Fibroblast of lung (primary cell): ENCODE results near the gene ITPR1. TPM values are rescaled to one million over a fixed set of nuclear protein-coding genes. Genes with fewer than 3 reads are reported as not detected.

Experiments used
- DNase-seq, 2 donors: peaks; one replicate each; pipeline versions ENCODE4 v3.0.0 to v3.0.0-alpha.2; 2010; ENCODE audit warnings: low read depth in 2 of 2
- H2AFZ ChIP-seq: 2 replicates; pipeline ENCODE4 v1.5.1; 2012; ENCODE audit warnings: low read length, control low read depth, inconsistent platforms
- H3K27ac ChIP-seq: 2 replicates; pipeline ENCODE4 v1.5.1; 2011; ENCODE audit warnings: low read length, control low read depth; ENCODE audit not compliant: insufficient read depth
- H3K27me3 ChIP-seq: 2 replicates; pipeline ENCODE4 v1.5.1; 2011; ENCODE audit warnings: mild to moderate bottlenecking, low read length; ENCODE audit not compliant: control insufficient read depth, insufficient read depth
- H3K36me3 ChIP-seq: 2 replicates; pipeline ENCODE4 v1.5.1; 2011; ENCODE audit warnings: low read length; ENCODE audit not compliant: control insufficient read depth, insufficient read depth
- H3K4me1 ChIP-seq: 2 replicates; pipeline ENCODE4 v1.5.1; 2011; ENCODE audit warnings: low read length; ENCODE audit not compliant: control insufficient read depth, insufficient read depth; ENCODE audit errors: extremely low read depth
- H3K4me2 ChIP-seq: 2 replicates; pipeline ENCODE4 v1.5.1; 2011; ENCODE audit warnings: low read length, control low read depth; ENCODE audit not compliant: insufficient read depth; ENCODE audit errors: extremely low read depth
- H3K4me3 ChIP-seq, 4 experiments: fragments of 200-600 bp in 1 of 4; sonication (generic) in 1 of 4; replicated peaks in 1 of 4; 2 replicates each; pipeline ENCODE4 v1.5.1; 2011 to 2016; ENCODE audit warnings: low read length in 4 of 4, low read depth in 3 of 4, mild to moderate bottlenecking in 3 of 4, control low read depth in 2 of 4, inconsistent platforms in 1 of 4, mixed read lengths in 1 of 4; ENCODE audit not compliant: insufficient read depth in 1 of 4; ENCODE audit errors: control extremely low read depth in 1 of 4
- H3K79me2 ChIP-seq: 2 replicates; pipeline ENCODE4 v1.5.1; 2012; ENCODE audit warnings: mild to moderate bottlenecking, low read length, inconsistent platforms; ENCODE audit not compliant: control insufficient read depth, insufficient read depth
- H3K9ac ChIP-seq: 2 replicates; pipeline ENCODE4 v1.5.1; 2011; ENCODE audit warnings: mild to moderate bottlenecking, low read length, control low read depth; ENCODE audit not compliant: insufficient read depth
- H3K9me3 ChIP-seq: 2 replicates; pipeline ENCODE4 v1.5.1; 2012; ENCODE audit warnings: low read depth, low read length; ENCODE audit not compliant: control insufficient read depth, insufficient read depth
- H4K20me1 ChIP-seq: 2 replicates; pipeline ENCODE4 v1.5.1; 2011; ENCODE audit warnings: low read length; ENCODE audit not compliant: control insufficient read depth, insufficient read depth; ENCODE audit errors: extremely low read depth
- CTCF ChIP-seq, 2 donors: IDR thresholded peaks in 1 of 2; conservative IDR thresholded peaks in 1 of 2; 1 replicate in 1 of 2; 2 replicates in 1 of 2; pipeline ENCODE4 v1.5.1; 2011 to 2012; ENCODE audit warnings: low read length in 2 of 2, control low read depth in 1 of 2, inconsistent platforms in 1 of 2, low read depth in 1 of 2, mild to moderate bottlenecking in 1 of 2
- EZH2 ChIP-seq: IDR thresholded peaks from 2 replicates; pipeline ENCODE4 v1.5.1; 2012; ENCODE audit warnings: low read length, control low read depth, mild to moderate bottlenecking; ENCODE audit errors: missing control alignments
- polyA plus RNA-seq, 2 donors: library from polyadenylated mRNA; depleted of rRNA in 1 of 2; stranded (reverse) in 1 of 2; unstranded in 1 of 2; fragments of >200 nt; gene quantifications; 2 replicates each; pipeline ENCODE4 v1.2.1, GENCODE V29; 2011 to 2012; ENCODE audit warnings: missing spikeins in 1 of 2
- total RNA-seq: library from RNA; depleted of rRNA; stranded (reverse); fragments of >200 nt; gene quantifications from 2 replicates; pipeline ENCODE4 v1.2.1, GENCODE V29; 2014

Gene ITPR1
- total and polyA plus RNA-seq, 2 donors (not counting 1 experiment from before 2014, with no cell fraction given): 19.2 to 87.0 TPM

- Histone ChIP-seq H2AFZ (no peak overlapping the region), H4K20me1 (no peaks in the 10 kb centered on the region), H3K4me3 (no peak overlapping the region), H3K27me3 (no peaks in the 10 kb centered on the region), H3K9me3 (no peaks in the 10 kb centered on the region), H3K79me2 (no peaks in the 10 kb centered on the region), H3K27ac (no peak overlapping the region), H3K4me1 (no peaks in the 10 kb centered on the region), H3K36me3 (no peaks in the 10 kb centered on the region), H3K9ac (no peak overlapping the region), H3K4me2 (no peak overlapping the region)
- no peak for DNase-seq
- TF ChIP-seq EZH2 (no peak), CTCF (conservative IDR thresholded peaks at IDR 0.05 in 1 of 2, IDR thresholded peaks at IDR 0.05 in 1 of 2; ENCODE audit: low read depth in 1 of 2, low read length in 2 of 2) (no peak)
These were observed 69.4 kb downstream of the ITPR1 start for GRCh38 chr3:4562595-4562994.

- Histone ChIP-seq H2AFZ (no peak overlapping the region), H3K36me3 (no peaks in the 10 kb centered on the region), H3K9ac (no peak overlapping the region), H3K4me2 (no peak overlapping the region), H3K27ac (no peak overlapping the region), H3K27me3 (no peaks in the 10 kb centered on the region), H3K4me1 (no peaks in the 10 kb centered on the region), H4K20me1 (no peaks in the 10 kb centered on the region), H3K4me3 (no peak overlapping the region), H3K9me3 (no peaks in the 10 kb centered on the region), H3K79me2 (no peaks in the 10 kb centered on the region)
- no peak for DNase-seq
- TF ChIP-seq EZH2 (no peak), CTCF (conservative IDR thresholded peaks at IDR 0.05 in 1 of 2, IDR thresholded peaks at IDR 0.05 in 1 of 2; ENCODE audit: low read depth in 1 of 2, low read length in 2 of 2) (no peak)
These were observed 71.1 kb downstream of the ITPR1 start for GRCh38 chr3:4564270-4564669.

GRCh38 chr3:4564928-4565586, 71.9 kb downstream of the ITPR1 start:
- no peak for DNase-seq
- no peak overlapping the region for H3K9ac ChIP-seq
- H3K9me3 ChIP-seq: no peaks in the 10 kb centered on the region
- no peak overlapping the region for H3K4me3 ChIP-seq
- H3K79me2 ChIP-seq: no peaks in the 10 kb centered on the region
- H4K20me1 ChIP-seq: no peaks in the 10 kb centered on the region
- no peak overlapping the region for H3K27ac ChIP-seq
- TF ChIP-seq CTCF (conservative IDR thresholded peaks at IDR 0.05 in 1 of 2, IDR thresholded peaks at IDR 0.05 in 1 of 2; ENCODE audit: low read depth in 1 of 2, low read length in 2 of 2) (no peak), EZH2 (no peak)
- H3K4me1 ChIP-seq: no peaks in the 10 kb centered on the region
- H3K4me2 ChIP-seq: no peak overlapping the region
- no peaks in the 10 kb centered on the region for H3K36me3 ChIP-seq
- H2AFZ ChIP-seq: no peak overlapping the region
- no peaks in the 10 kb centered on the region for H3K27me3 ChIP-seq
